GM19324 (cell line): ENCODE measurements around the gene MMAB.

Source experiments
- ATAC-seq: cut with Tn5 transposase; IDR thresholded peaks from one replicate; pipeline ENCODE4 v1.9.1; 2021; ENCODE audit warnings: mild to moderate bottlenecking, moderate library complexity; ENCODE audit not compliant: unreplicated experiment, low FRiP score

The MMAB gene

GRCh38 chr12:109573029-109573913 lies at the start of gene MMAB, which contains the start of gene MVK:
TSS of gene MMAB (minus strand) at chr12:109573504. CDS start at chr12:109573480, 24 bp downstream.
TSS of gene MVK (plus strand) at chr12:109573794. CDS start at chr12:109574823, 1,029 bp downstream.
- ATAC-seq: peak; percentile 95

- ATAC-seq: no peak
Observed at GRCh38 chr12:109621901-109622364, 48.6 kb upstream of the MMAB start.

- ATAC-seq: no peak
Observed at GRCh38 chr12:109621211-109621694, 47.9 kb upstream of the MMAB start.

GRCh38 chr12:109619002-109619604 lies 45.8 kb upstream of the MMAB start:
- no peak for ATAC-seq

GRCh38 chr12:109618082-109618481 lies 44.8 kb upstream of the MMAB start:
- ATAC-seq: no peak

- no peak for ATAC-seq
Observed at GRCh38 chr12:109617491-109617890, 44.2 kb upstream of the MMAB start.

- no peak for ATAC-seq
Observed at GRCh38 chr12:109615556-109616229, 42.4 kb upstream of the MMAB start.

- ATAC-seq: no peak
Observed at GRCh38 chr12:109613649-109614455, 40.5 kb upstream of the MMAB start.

- ATAC-seq: no peak
Observed at GRCh38 chr12:109612975-109613502, 39.7 kb upstream of the MMAB start.

GRCh38 chr12:109612003-109612402 lies 38.7 kb upstream of the MMAB start:
- no peak for ATAC-seq

- ATAC-seq: no peak
Observed at GRCh38 chr12:109611223-109611622, 37.9 kb upstream of the MMAB start.

- no peak for ATAC-seq
Observed at GRCh38 chr12:109610523-109610922, 37.2 kb upstream of the MMAB start.

- ATAC-seq: no peak
Observed at GRCh38 chr12:109609342-109609741, 36.0 kb upstream of the MMAB start.

GRCh38 chr12:109608793-109609192 lies 35.5 kb upstream of the MMAB start:
- ATAC-seq: no peak

- ATAC-seq: no peak
Observed at GRCh38 chr12:109608270-109608669, 35.0 kb upstream of the MMAB start.

- ATAC-seq: no peak
Observed at GRCh38 chr12:109607618-109608017, 34.3 kb upstream of the MMAB start.

- no peak for ATAC-seq
Observed at GRCh38 chr12:109606320-109607028, 33.2 kb upstream of the MMAB start.

GRCh38 chr12:109605599-109606228 lies 32.4 kb upstream of the MMAB start:
- no peak for ATAC-seq

- no peak for ATAC-seq
Observed at GRCh38 chr12:109605016-109605415, 31.7 kb upstream of the MMAB start.
